PC-3 (cell line): ENCODE data around the gene C19orf53. TPM values are rescaled to one million over a fixed set of nuclear protein-coding genes. Genes with fewer than 3 reads are reported as not detected.
"Not testable (repeated sequence)": the region's sequence is repeated elsewhere in the genome, so short reads cannot be mapped to it uniquely, and the experiment has no call there.

Experiments
- ATAC-seq: fragments of 200-7000 bp; cut with Tn5 transposase; 2 replicates; pipeline ENCODE4 v1.9.1; 2020; ENCODE audit warnings: mild to moderate bottlenecking, moderate library complexity
- BruUV-seq: library from RNA; stranded (reverse); fragments of 400-500 nt; replicated peaks from 2 replicates; lab custom pipeline; 2021; lab: Mats Ljungman, UMichigan
- CTCF ChIA-PET: fragments of 300-600 bp; sonication (Branson Sonifier 250); formaldehyde crosslinking; loops from one replicate; lab custom pipeline; 2022; ENCODE audit warnings: antibody characterized with exemption; lab: Charles Lee
- POLR2A ChIA-PET: fragments of 300-600 bp; sonication (Branson Sonifier 250); formaldehyde crosslinking; loops from one replicate; lab custom pipeline; 2022; ENCODE audit warnings: antibody characterized with exemption; ENCODE audit not compliant: unreplicated experiment; lab: Charles Lee
- DNase-seq: peaks from one replicate; pipeline ENCODE4 v3.0.0-alpha.2; 2015
- H2AFZ ChIP-seq: fragments of 300-600 bp; sonication (generic); 2 replicates; pipeline ENCODE4 v1.6.0; 2016; ENCODE audit warnings: antibody characterized with exemption, low read length
- H3F3A ChIP-seq: fragments of 300-600 bp; sonication (generic); one replicate; pipeline ENCODE4 v1.6.0; 2017; ENCODE audit warnings: antibody characterized with exemption, low read length, control low read depth, mild to moderate bottlenecking; ENCODE audit not compliant: unreplicated experiment
- H3K27ac ChIP-seq: fragments of 300-600 bp; sonication (generic); 2 replicates; pipeline ENCODE4 v1.5.1; 2016; ENCODE audit warnings: mild to moderate bottlenecking, low read length
- H3K27me3 ChIP-seq: fragments of 300-600 bp; sonication (generic); 2 replicates; pipeline ENCODE4 v1.6.1; 2016; ENCODE audit warnings: low read length, mixed read lengths
- H3K36me3 ChIP-seq: fragments of 300-600 bp; sonication (generic); 2 replicates; pipeline ENCODE4 v1.6.1; 2016; ENCODE audit warnings: low read depth, mixed run types, low read length, mixed read lengths
- H3K4me1 ChIP-seq: fragments of 300-600 bp; sonication (generic); 2 replicates; pipeline ENCODE4 v1.5.1; 2016; ENCODE audit warnings: low read length; ENCODE audit not compliant: insufficient read depth
- H3K4me2 ChIP-seq: fragments of 300-600 bp; sonication (generic); 2 replicates; pipeline ENCODE4 v1.6.0; 2016; ENCODE audit warnings: low read length
- H3K4me3 ChIP-seq: fragments of 300-600 bp; sonication (generic); 2 replicates; pipeline ENCODE4 v1.5.1; 2016; ENCODE audit warnings: mild to moderate bottlenecking, low read length, mixed read lengths
- H3K79me2 ChIP-seq: fragments of 300-600 bp; sonication (generic); 2 replicates; pipeline ENCODE4 v1.6.1; 2017; ENCODE audit warnings: low read length, mixed read lengths
- H3K9ac ChIP-seq: fragments of 300-600 bp; sonication (generic); 2 replicates; pipeline ENCODE4 v1.6.0; 2016; ENCODE audit warnings: mild to moderate bottlenecking, low read length
- H3K9me2 ChIP-seq: fragments of 300-600 bp; sonication (generic); replicated peaks from 2 replicates; pipeline ENCODE4 v1.6.1; 2016; ENCODE audit warnings: mixed run types, low read length, mixed read lengths
- H3K9me3 ChIP-seq: fragments of 300-600 bp; sonication (generic); 2 replicates; pipeline ENCODE4 v1.6.1; 2016; ENCODE audit warnings: low read length, mixed read lengths
- H4K20me1 ChIP-seq: fragments of 300-600 bp; sonication (generic); 2 replicates; pipeline ENCODE4 v1.6.1; 2016; ENCODE audit warnings: low read length, mixed read lengths
- EZH2 ChIP-seq: fragments of 300-600 bp; sonication (generic); IDR thresholded peaks from one replicate; pipeline ENCODE4 v1.6.1; 2017; ENCODE audit warnings: antibody characterized with exemption, mild to moderate bottlenecking, low read length; ENCODE audit not compliant: unreplicated experiment
- EZH2phosphoT487 ChIP-seq: fragments of 300-600 bp; sonication (generic); IDR thresholded peaks from 2 replicates; pipeline ENCODE4 v1.6.1; 2018; ENCODE audit warnings: mild to moderate bottlenecking, antibody characterized with exemption, low read length, borderline replicate concordance
- intact Hi-C: fragments of 100-400 bp; cut with micrococcal nuclease; formaldehyde crosslinking; loops from 2 replicates; pipeline ENCODE4 v1.9.0; 2023
- total RNA-seq: library from RNA; depleted of rRNA; stranded (reverse); fragments of >200 nt; gene quantifications from 2 replicates; pipeline ENCODE4 v1.2.3, GENCODE V29; 2014
- TF ChIP-seq, protein P1 (sequence below): fragments of 300-600 bp; sonication (generic); conservative IDR thresholded peaks from 2 replicates; pipeline ENCODE4 v1.5.1; 2017; ENCODE audit warnings: antibody characterized with exemption, low read depth, mild to moderate bottlenecking, low read length

The C19orf53 gene
- total RNA-seq, 1 experiment from 2014 or later = 341 TPM

DNA sequence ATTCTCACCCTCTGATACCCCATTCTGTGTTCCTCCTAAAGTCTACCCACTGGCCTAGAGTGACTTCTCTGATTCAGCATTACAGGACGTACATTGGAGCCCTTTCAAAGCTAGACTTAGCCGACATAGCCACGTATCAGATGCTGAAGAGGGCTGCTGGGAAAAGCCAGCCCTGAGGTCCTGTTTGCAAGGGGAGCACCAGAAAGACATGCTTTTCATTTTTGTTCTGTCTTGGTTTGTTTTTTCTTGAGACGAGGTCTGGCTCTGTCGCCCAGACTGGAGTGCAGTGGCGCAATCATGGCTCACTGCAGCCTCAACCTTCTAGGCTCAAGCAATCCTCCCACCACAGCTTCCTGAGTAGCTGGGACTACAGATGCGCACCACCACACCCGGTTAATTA lies 14.7 kb downstream of the C19orf53 start:
- H3K9me2 ChIP-seq = no peaks in the 10 kb centered on the region
- DNase-seq (no peak), ATAC-seq (no peak)
- H4K20me1 ChIP-seq = no peaks in the 10 kb centered on the region
- no peak overlapping the region for H3K4me3 ChIP-seq
- no peaks in the 10 kb centered on the region for H3K9me3 ChIP-seq
- CTCF ChIA-PET = no interaction called here
- H3K79me2 ChIP-seq = no peaks in the 10 kb centered on the region
- TF ChIP-seq, protein P1, sequence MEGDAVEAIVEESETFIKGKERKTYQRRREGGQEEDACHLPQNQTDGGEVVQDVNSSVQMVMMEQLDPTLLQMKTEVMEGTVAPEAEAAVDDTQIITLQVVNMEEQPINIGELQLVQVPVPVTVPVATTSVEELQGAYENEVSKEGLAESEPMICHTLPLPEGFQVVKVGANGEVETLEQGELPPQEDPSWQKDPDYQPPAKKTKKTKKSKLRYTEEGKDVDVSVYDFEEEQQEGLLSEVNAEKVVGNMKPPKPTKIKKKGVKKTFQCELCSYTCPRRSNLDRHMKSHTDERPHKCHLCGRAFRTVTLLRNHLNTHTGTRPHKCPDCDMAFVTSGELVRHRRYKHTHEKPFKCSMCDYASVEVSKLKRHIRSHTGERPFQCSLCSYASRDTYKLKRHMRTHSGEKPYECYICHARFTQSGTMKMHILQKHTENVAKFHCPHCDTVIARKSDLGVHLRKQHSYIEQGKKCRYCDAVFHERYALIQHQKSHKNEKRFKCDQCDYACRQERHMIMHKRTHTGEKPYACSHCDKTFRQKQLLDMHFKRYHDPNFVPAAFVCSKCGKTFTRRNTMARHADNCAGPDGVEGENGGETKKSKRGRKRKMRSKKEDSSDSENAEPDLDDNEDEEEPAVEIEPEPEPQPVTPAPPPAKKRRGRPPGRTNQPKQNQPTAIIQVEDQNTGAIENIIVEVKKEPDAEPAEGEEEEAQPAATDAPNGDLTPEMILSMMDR = no peak
- TF ChIP-seq EZH2 (no peak), EZH2phosphoT487 (no peak)
- no peak overlapping the region for H3K4me2 ChIP-seq
- no peak overlapping the region for H2AFZ ChIP-seq
- no peak overlapping the region for H3K9ac ChIP-seq
- intact Hi-C loops = loop anchor here (10.0 kb wide), 1 partner anchor 286 kb away; the partner anchor contains the start of gene MISP3
- no peaks in the 10 kb centered on the region for H3F3A ChIP-seq
- POLR2A ChIA-PET = no interaction called here
- no TSS peak for BruUV-seq
- peaks cover 13% of the 10 kb centered on the region for H3K4me1 ChIP-seq
- H3K27ac ChIP-seq = no peak overlapping the region
- H3K27me3 ChIP-seq = no peaks in the 10 kb centered on the region
- H3K36me3 ChIP-seq = no peaks in the 10 kb centered on the region

DNA sequence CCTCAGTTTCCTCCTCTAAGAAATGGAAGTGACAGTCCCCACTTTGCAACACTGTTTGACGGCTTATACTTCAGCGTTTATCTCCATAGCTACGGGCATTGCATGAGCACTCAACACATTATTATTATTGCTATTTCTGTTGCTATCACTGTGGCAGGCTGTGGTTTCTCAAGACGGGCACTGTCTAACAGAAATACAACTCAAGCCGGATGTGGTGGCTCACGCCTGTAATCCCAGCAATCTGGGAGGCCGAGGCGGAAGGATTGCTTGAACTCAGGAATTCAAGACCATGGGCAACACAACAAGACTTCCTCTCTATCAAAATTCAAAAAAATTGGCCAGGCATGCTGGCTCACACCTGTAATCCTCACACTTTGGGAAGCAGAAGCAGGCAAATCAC lies 16.1 kb downstream of the C19orf53 start:
- CTCF ChIA-PET = no interaction called here
- Histone ChIP-seq H3F3A (no peaks in the 10 kb centered on the region), H3K9ac (no peak overlapping the region), H4K20me1 (no peaks in the 10 kb centered on the region), H3K27me3 (no peaks in the 10 kb centered on the region), H3K4me2 (no peak overlapping the region), H3K9me3 (no peaks in the 10 kb centered on the region), H3K79me2 (peaks cover 3% of the 10 kb centered on the region; the same call in 1 of the 2 replicates), H3K27ac (no peak overlapping the region), H3K9me2 (no peaks in the 10 kb centered on the region), H3K4me1 (peaks cover 9% of the 10 kb centered on the region), H2AFZ (no peak overlapping the region), H3K4me3 (no peak overlapping the region), H3K36me3 (no peaks in the 10 kb centered on the region)
- intact Hi-C loops = no loop called here
- ATAC-seq (no peak), DNase-seq (no peak)
- TF ChIP-seq, protein P1 = no peak
- TF ChIP-seq EZH2 (no peak), EZH2phosphoT487 (no peak)
- POLR2A ChIA-PET = interaction anchor here (0.6 kb wide), 1 partner anchor 49 kb away, joined by 3 read pairs; no protein-coding TSS in a partner anchor
- BruUV-seq = no TSS peak

GRCh38 chr19:13793317-13793716 lies 19.1 kb downstream of the C19orf53 start:
- intact Hi-C loops, H3K9me3 ChIP-seq, H3K4me3 ChIP-seq, H4K20me1 ChIP-seq, H2AFZ ChIP-seq, H3K36me3 ChIP-seq, BruUV-seq, CTCF ChIA-PET, ATAC-seq, H3K27ac ChIP-seq, H3K27me3 ChIP-seq, H3K4me2 ChIP-seq, H3F3A ChIP-seq, H3K9ac ChIP-seq, H3K9me2 ChIP-seq, DNase-seq: not testable (repeated sequence)
- peaks cover 17% of the 10 kb centered on the region for H3K79me2 ChIP-seq
- peaks cover 21% of the 10 kb centered on the region for H3K4me1 ChIP-seq
- POLR2A ChIA-PET = interaction anchor here (0.6 kb wide), 1 partner anchor 23 kb away, joined by 4 read pairs; no protein-coding TSS in a partner anchor
